Peyer's patch (tissue), 4 donors: ENCODE measurements around the gene CACNA1I. TPM values are rescaled to one million over a fixed set of nuclear protein-coding genes. Genes with fewer than 3 reads are reported as not detected.

ENCODE experiments used
- DNase-seq, 3 donors: peaks; one replicate each; pipeline ENCODE4 v3.0.0-alpha.2; 2017 to 2019
- H3K27ac ChIP-seq, 4 donors: fragments of 200-600 bp; sonication (generic); one replicate each; pipeline ENCODE4 v1.5.1; 2016 to 2019
- H3K27me3 ChIP-seq, 2 donors: fragments of 200-600 bp; sonication (generic); one replicate each; pipeline ENCODE4 v1.5.1; 2019
- H3K36me3 ChIP-seq, 3 donors: fragments of 200-600 bp; sonication (generic); one replicate each; pipeline ENCODE4 v1.5.1; 2016 to 2019
- H3K4me1 ChIP-seq, 4 donors: fragments of 200-600 bp; sonication (generic); one replicate each; pipeline ENCODE4 v1.5.1; 2016 to 2019
- H3K4me3 ChIP-seq, 4 donors: fragments of 200-600 bp; sonication (generic); 1 replicate in 3 of 4; 2 replicates in 1 of 4; pipeline ENCODE4 v1.5.1; 2016 to 2019; ENCODE audit warnings: mild to moderate bottlenecking in 1 of 4
- H3K9me3 ChIP-seq, 4 donors: fragments of 200-600 bp; sonication (generic); one replicate each; pipeline ENCODE4 v1.5.1; 2016 to 2019; ENCODE audit warnings: mild to moderate bottlenecking in 1 of 4
- POLR2A ChIP-seq, 2 donors: fragments of 450-650 bp; IDR thresholded peaks; one replicate each; pipeline ENCODE4 v1.5.1; 2017; ENCODE audit warnings: antibody characterized with exemption in 2 of 2, mild to moderate bottlenecking in 2 of 2, moderate library complexity in 2 of 2
- total RNA-seq, 4 donors: library from RNA; depleted of rRNA; stranded (reverse); fragments of >200 nt; gene quantifications; one replicate each; pipeline ENCODE4 v1.1.0, GENCODE V29; 2016
- TF ChIP-seq, protein P1 (sequence below), 6 experiments: fragments of 450-650 bp in 4 of 6; fragments of 200-600 bp in 2 of 6; sonication (generic) in 1 of 6; IDR thresholded peaks; one replicate each; pipeline ENCODE4 v1.5.1; 2017 to 2019; ENCODE audit warnings: antibody characterized with exemption in 6 of 6, mild to moderate bottlenecking in 3 of 6, moderate library complexity in 1 of 6

CACNA1I gene
- total RNA-seq, 4 donors from 2014 or later, result 0.95 to 6.6 (median 1.6) TPM

DNA sequence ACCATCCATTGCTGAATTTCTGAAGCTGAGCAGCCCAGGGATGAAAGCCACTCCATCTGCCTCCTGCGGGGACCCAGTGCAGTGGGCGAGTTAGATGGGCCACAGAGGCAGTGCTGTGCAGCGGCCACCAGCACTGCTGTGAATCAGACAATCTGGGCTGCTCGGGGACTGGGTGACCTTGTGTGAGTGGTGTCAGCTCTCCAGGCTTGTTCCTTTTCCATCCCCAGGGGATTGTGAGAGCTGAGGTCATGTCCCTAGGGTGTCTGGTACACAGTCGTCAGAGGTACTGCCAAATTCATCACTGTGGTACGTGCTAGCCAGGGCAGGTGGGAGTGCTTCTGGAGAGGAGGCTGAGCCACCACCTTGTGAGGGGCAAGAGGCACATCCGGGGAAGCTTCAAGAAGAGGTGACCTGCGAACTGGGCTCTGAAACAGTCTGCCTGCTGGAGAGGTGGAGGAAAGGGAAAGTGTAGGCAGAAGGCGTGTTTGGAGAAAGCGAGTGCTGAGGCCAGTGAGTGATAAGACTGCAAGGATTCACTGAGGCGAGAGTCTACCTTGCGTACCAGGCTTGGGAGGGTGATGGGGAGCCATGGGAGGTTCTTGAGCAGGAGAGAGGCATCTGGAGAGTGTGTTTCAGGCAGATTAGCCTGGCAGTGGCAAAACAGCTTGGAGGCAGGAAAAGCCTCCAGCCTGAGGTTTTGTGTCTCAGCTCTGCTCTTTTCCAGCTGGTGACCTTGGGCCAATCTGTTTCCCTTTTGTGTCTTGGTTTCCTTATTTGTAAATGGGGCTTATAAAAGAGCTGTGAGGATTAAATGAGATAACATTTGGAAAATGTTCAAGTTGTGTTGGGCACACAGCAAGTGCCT is 22.7 kb downstream of the CACNA1I start:
- Histone ChIP-seq H3K36me3 (no peaks in the 10 kb centered on the region), H3K4me1 (peaks cover 0 to 8% (median 2%) of the 10 kb centered on the region in 4 donors), H3K27ac (no peak overlapping the region), H3K27me3 (no peaks in the 10 kb centered on the region), H3K4me3 (no peak overlapping the region), H3K9me3 (no peaks in the 10 kb centered on the region)
- DNase-seq, result no peak
- TF ChIP-seq, protein P1, sequence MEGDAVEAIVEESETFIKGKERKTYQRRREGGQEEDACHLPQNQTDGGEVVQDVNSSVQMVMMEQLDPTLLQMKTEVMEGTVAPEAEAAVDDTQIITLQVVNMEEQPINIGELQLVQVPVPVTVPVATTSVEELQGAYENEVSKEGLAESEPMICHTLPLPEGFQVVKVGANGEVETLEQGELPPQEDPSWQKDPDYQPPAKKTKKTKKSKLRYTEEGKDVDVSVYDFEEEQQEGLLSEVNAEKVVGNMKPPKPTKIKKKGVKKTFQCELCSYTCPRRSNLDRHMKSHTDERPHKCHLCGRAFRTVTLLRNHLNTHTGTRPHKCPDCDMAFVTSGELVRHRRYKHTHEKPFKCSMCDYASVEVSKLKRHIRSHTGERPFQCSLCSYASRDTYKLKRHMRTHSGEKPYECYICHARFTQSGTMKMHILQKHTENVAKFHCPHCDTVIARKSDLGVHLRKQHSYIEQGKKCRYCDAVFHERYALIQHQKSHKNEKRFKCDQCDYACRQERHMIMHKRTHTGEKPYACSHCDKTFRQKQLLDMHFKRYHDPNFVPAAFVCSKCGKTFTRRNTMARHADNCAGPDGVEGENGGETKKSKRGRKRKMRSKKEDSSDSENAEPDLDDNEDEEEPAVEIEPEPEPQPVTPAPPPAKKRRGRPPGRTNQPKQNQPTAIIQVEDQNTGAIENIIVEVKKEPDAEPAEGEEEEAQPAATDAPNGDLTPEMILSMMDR (IDR thresholded peaks at IDR 0.05), result no peak
- no peak for TF ChIP-seq POLR2A (IDR thresholded peaks at IDR 0.05)

GRCh38 chr22:39593931-39594285 is 23.4 kb downstream of the CACNA1I start:
- DNase-seq, result no peak

GRCh38 chr22:39594411-39594810 is 23.9 kb downstream of the CACNA1I start:
- Histone ChIP-seq H3K4me1 (peaks cover 0 to 11% (median 2%) of the 10 kb centered on the region in 4 donors), H3K27ac (no peak overlapping the region), H3K27me3 (no peaks in the 10 kb centered on the region), H3K9me3 (no peaks in the 10 kb centered on the region), H3K4me3 (no peak overlapping the region), H3K36me3 (no peaks in the 10 kb centered on the region)
- DNase-seq, result no peak
- no peak for TF ChIP-seq POLR2A (IDR thresholded peaks at IDR 0.05)
- TF ChIP-seq, protein P1 (IDR thresholded peaks at IDR 0.05), result no peak

More at GRCh38 chr22:39593931-39594285, 23.4 kb downstream of the CACNA1I start:
- no peak overlapping the region for H3K27ac ChIP-seq
- no peaks in the 10 kb centered on the region for H3K27me3 ChIP-seq
- TF ChIP-seq, protein P1 (IDR thresholded peaks at IDR 0.05), result no peak
- no peak for TF ChIP-seq POLR2A (IDR thresholded peaks at IDR 0.05)
- no peak overlapping the region for H3K4me3 ChIP-seq
- H3K36me3 ChIP-seq, result no peaks in the 10 kb centered on the region
- peaks cover 0 to 11% (median 2%) of the 10 kb centered on the region in 4 donors for H3K4me1 ChIP-seq
- no peaks in the 10 kb centered on the region for H3K9me3 ChIP-seq

- H3K27ac ChIP-seq, result no peak overlapping the region
- peaks cover 0 to 11% (median 2%) of the 10 kb centered on the region in 4 donors for H3K4me1 ChIP-seq
- TF ChIP-seq, protein P1 (IDR thresholded peaks at IDR 0.05), result no peak
- TF ChIP-seq POLR2A (IDR thresholded peaks at IDR 0.05), result no peak
- no peak overlapping the region for H3K4me3 ChIP-seq
- H3K9me3 ChIP-seq, result no peaks in the 10 kb centered on the region
- no peaks in the 10 kb centered on the region for H3K36me3 ChIP-seq
- DNase-seq, result no peak
- no peaks in the 10 kb centered on the region for H3K27me3 ChIP-seq
Observed at GRCh38 chr22:39595622-39596172, 25.1 kb downstream of the CACNA1I start.

DNA sequence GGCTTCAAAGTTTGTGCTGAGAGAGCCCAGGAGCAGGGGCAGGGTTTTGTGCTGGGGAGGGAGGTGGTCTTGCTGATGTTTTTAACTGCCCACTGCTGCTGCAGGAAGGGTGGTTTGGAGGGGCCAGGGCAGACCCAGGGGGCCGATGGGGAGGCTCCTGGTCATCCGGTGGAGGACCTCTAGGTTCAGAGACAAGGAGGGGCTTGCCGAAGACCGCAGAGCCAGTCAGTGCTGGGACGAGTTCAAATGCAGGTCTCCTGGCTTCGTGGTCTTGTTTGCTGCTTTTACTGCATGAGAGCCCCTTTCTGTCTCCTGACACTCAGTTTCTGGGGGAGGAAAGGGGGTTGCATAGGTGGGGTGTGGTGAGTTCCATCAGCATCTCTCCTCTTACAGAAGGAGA is 26.0 kb downstream of the CACNA1I start:
- Histone ChIP-seq H3K27me3 (no peaks in the 10 kb centered on the region), H3K4me1 (peaks cover 0 to 11% (median 2%) of the 10 kb centered on the region in 4 donors), H3K36me3 (no peaks in the 10 kb centered on the region), H3K4me3 (no peak overlapping the region), H3K9me3 (no peaks in the 10 kb centered on the region), H3K27ac (no peak overlapping the region)
- DNase-seq, result no peak
- TF ChIP-seq, protein P1 (IDR thresholded peaks at IDR 0.05), result no peak
- TF ChIP-seq POLR2A (IDR thresholded peaks at IDR 0.05), result no peak
